Right lobe of liver (tissue), 4 donors: ENCODE results near the gene CPT1C.

ENCODE experiments used
- POLR2A ChIP-seq: fragments of 450-650 bp; IDR thresholded peaks from one replicate; pipeline ENCODE4 v1.6.1; 2017; ENCODE audit warnings: antibody characterized with exemption, mild to moderate bottlenecking
- TF ChIP-seq, protein P1 (sequence below), 4 donors: fragments of 200-600 bp in 3 of 4; fragments of 450-650 bp in 1 of 4; IDR thresholded peaks; one replicate each; pipeline versions ENCODE4 v1.5.1 to v1.8.0; 2016 to 2022; ENCODE audit warnings: antibody characterized with exemption in 4 of 4, mild to moderate bottlenecking in 2 of 4
- donor health status: DM: no; HTN: no; CAD: no.
- donor health status: DM: no; HTN: no; CAD: no.
- donor health status: DM: no; HTN: yes; CAD: no.

- TF ChIP-seq, protein P1, sequence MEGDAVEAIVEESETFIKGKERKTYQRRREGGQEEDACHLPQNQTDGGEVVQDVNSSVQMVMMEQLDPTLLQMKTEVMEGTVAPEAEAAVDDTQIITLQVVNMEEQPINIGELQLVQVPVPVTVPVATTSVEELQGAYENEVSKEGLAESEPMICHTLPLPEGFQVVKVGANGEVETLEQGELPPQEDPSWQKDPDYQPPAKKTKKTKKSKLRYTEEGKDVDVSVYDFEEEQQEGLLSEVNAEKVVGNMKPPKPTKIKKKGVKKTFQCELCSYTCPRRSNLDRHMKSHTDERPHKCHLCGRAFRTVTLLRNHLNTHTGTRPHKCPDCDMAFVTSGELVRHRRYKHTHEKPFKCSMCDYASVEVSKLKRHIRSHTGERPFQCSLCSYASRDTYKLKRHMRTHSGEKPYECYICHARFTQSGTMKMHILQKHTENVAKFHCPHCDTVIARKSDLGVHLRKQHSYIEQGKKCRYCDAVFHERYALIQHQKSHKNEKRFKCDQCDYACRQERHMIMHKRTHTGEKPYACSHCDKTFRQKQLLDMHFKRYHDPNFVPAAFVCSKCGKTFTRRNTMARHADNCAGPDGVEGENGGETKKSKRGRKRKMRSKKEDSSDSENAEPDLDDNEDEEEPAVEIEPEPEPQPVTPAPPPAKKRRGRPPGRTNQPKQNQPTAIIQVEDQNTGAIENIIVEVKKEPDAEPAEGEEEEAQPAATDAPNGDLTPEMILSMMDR (IDR thresholded peaks at IDR 0.05) = no peak
- no peak for TF ChIP-seq POLR2A
Observed at GRCh38 chr19:49712397-49712859, 21.5 kb downstream of the CPT1C start.
